HG03439 (cell line): Measurements from ENCODE around the gene DLG1.
"Not testable (repeated sequence)": the region's sequence is repeated elsewhere in the genome, so short reads cannot be mapped to it uniquely, and the experiment has no call there.

ENCODE experiments used
- ATAC-seq: cut with Tn5 transposase; IDR thresholded peaks from one replicate; pipeline ENCODE4 v1.9.1; 2021; ENCODE audit warnings: mild to moderate bottlenecking, moderate library complexity; ENCODE audit not compliant: unreplicated experiment

DLG1 gene

DNA sequence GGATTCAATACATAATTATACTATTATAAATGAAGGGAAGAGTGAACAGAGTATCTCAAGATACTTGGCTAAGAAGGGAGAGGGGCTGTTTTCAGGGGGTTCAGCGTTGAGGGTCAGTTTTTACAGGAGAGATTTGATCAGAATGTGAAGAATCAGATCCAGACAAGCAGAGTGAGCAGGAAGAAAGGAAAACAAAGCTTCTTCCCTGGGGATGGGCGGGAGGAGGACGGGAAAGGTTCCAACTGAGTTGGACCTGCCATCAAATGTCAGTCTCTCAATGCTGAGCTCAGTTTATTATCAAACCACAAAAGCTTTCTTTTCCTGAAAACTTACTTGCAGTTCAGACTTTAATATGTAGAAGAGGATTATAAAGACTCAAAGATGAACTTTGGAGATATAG lies 262.8 kb downstream of the DLG1 start:
- no peak for ATAC-seq

- not testable (repeated sequence) for ATAC-seq
These were observed 263.6 kb downstream of the DLG1 start for GRCh38 chr3:197034778-197035177.

- ATAC-seq: not testable (repeated sequence)
These were observed 264.6 kb downstream of the DLG1 start for GRCh38 chr3:197033764-197034163.

- no peak for ATAC-seq
These were observed 266.8 kb downstream of the DLG1 start for GRCh38 chr3:197031315-197032285.

- ATAC-seq: no peak
These were observed 267.8 kb downstream of the DLG1 start for GRCh38 chr3:197030379-197031314.

DNA sequence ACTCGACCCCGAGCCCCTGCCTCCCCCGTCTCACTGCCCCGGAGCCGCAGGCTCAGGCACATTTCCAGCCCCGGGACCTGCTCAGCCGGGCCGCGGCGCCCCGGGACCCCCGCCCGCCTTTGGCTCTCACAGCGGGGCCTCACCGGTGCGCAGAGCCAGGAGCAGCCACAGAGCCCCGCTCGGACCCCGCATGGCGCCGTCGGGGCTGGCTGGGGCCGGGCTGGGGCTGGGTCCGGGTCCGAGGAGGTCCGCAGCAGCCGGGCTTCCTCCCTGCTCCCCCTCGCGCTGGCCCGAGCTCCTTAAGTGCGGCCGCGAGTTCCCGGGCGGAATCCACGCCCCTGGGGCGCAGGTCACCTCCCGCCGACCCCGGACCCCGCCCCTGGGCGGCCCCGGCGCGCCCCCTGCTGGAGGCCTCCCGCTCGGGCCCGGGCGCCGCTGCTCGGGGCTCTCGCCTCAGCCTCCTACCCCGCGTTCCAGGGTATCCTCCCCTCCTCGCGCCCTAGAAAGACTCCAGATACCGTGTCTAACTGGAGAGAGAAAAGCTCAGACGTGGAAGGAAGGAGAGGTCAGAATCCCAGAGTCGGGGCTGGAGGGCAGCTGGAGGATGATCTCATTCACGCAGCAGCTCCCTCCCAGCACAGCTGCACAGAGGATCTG lies 268.8 kb downstream of the DLG1 start, which contains the start of gene MELTF:
MELTF (minus strand) TSS at position 307 of the 657 bp plus-strand sequence; CDS start at position 192, 115 bp downstream.
- peak; percentile 85 for ATAC-seq

GRCh38 chr3:197028728-197029510 lies 269.5 kb downstream of the DLG1 start:
- peak; percentile 18 for ATAC-seq

DNA sequence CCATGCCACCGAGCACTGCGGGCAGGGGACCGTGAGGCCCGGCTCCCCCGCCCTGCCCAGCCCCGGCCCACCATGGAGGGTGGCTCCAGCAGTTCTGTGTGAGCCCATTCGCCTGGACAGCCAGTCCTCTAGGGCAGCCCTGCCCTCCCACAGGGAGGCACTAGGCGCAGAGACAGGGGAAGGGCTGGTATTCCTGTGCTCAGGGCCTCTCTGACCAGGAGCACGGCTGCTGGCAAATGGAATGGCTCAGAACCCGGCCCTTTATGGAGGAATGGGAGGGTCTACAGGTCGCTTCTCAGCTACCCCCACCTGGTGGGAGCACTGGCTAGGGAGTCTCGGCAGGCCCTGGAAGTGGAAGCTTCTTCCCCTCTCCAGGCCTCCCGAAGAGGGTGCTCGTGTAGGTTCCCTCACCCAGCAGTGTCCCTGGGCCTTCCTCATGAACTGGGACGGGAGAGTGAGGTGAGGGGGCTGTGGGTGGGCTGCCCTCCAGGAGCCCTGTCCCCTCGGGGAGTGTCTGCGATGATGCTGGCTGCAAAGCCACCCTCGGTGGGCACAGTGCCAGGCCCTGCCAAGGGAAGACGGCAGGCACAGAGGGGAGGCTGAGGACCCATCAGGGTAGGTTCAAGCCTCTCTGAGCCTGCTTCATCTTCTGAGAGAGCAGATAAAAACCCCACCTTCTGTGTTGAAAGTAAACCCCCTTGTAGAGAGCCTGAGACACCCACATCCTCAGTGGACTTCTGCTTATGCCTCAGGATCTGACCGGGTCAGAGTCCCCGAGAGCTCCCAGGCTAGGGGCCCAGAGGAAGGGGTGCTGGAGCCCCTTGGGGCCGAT lies 270.3 kb downstream of the DLG1 start:
- ATAC-seq: no peak

DNA sequence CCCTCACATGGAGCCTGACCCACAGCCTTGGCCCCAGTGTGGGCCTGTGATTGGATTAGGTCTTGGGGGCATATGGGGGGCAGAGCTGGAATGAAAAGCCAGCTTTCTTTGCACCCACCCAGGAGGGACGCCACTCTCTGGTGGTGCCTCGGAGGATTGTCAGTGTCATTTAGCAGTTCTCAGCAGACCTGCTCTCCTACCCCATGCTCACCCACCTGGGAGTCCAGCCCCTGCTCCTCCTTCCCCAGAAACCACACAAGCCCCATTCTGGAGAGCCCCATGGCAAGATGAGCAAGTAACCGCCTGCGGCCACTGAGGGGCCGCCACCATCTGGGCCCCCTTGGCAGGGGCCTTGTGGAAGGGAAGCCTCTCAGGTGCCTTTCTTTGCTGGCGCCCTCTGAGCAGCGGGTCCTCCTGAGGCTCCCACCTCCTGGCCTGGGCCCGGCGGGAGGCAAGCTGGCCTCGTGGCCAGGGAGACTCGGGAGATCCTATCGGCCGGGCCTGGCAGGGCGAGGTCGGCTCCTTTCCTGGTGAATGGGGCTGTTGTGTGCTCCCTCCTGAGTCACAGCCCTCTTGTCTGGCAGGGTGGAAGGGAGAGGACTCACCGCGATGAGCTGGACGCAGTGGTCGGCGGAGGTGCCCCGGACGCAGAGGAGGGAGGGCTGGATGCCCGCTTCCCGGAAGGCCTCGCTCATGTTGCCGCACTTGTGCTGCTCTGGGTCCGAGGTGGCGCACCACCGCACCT lies 271.1 kb downstream of the DLG1 start:
- ATAC-seq: no peak

- no peak for ATAC-seq
These were observed 271.9 kb downstream of the DLG1 start for GRCh38 chr3:197026481-197026866.

- no peak for ATAC-seq
These were observed 272.5 kb downstream of the DLG1 start for GRCh38 chr3:197025736-197026480.

DNA sequence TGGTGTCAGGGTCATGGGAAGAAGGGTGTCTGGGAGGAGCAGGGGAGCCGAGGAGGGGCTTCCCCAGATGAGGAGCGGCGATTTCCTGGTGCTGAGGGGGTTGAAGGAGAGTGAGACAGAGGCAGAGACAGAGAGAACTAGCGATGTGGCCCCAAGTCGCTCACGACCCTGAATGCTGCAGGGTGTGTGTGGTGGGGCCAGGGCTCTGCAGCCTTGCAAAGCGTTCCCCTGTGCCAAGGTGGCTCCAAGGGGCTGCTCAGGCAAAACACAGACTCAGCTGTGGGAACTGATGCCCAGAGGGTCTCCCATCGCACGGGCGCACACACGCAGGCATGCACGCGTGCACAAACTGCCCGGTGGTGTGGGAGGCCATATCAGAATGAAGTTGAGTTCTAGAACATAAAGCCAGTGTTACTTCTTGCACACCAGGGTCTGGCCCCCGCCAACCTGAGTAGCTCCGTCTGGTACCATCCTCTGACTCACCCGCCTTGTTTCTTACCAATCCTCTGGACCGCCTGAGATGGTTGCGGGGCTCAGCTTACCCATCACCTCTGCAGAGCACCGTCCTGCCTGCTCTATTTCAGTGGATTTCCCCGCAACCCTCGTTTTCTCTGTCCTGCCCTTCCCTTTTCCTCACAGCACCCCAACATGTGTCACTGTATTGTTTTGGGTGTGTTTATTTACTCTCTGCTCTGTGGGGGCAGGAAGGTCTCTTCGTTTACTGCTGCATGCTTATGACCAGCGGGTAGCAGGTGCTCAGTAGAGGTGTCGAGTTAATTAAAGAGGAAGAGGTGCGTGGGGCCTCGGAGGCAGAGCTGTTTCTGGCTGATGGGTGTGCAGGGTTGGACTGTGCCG lies 273.3 kb downstream of the DLG1 start:
- ATAC-seq: no peak

DNA sequence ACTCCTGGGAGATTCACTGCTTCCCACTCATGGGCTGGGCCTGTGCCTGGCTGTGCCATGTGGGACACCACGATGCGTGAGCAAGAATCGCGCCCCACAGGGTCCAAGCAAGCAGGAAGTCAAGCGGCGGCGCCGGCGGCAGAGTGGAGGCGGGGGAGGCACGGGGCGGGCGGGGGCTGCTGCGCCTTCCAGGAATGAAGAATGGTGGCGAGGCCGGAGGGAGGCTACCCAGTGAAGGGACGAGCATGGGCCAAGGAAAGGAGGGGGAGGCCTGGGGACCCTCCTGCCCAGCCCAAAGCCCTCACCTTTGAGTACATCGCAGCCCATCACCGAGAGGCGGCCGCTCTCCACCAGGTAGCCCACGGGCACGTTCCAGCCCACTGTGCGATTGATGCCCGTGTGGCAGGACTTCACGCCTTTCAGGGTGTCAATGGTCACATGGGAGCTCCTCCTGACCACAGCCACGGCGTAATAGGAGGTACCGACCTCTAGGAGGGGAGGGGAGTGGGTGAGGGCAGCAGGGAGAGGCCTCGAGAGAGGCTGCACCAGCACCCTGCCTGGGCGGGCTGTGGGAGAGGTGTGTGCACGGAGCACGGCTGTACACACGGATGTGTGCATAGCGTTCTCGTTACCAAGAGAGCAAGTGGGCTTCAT lies 274.3 kb downstream of the DLG1 start:
- ATAC-seq: no peak

GRCh38 chr3:197023241-197023997 lies 275.0 kb downstream of the DLG1 start:
- ATAC-seq: no peak

DNA sequence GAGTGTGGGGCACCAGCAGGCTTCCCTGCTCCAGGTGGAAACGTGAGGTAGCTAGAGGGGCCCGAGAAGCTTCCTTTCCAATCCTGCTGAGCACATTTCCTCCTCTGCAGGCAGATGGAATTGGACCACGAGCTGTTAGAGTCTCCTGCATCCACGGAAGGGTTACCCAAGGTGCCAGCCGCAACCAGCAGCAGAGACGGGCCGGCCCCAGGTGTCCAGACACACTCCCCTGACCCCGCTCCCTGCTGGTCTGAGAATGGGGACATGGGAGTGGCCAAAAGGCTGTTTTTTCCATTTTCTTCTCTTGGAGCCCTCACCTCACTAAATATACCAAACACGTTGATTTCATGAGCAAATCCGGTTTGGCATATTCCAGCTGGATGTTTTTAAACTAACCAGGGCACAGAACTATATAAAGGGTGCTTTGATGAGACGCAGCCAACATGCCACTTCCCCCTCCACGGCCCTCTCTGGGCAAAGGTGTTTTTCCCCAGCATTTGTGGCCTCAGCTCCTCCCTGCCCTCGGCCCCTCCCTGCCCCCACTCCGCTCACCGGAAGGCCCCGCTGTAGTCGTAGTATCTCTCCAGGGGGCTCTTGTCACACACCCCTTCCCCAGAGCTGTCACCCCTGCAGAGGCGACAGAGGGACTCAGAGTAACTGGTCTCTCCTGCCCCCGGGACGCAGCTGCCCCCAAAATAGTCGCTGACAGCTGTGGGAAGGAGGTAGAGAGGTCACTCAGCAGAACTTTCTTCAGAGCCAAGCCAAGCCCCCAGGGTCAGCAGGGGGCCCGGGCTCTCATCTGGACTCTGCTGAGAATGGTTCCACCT lies 275.8 kb downstream of the DLG1 start:
- ATAC-seq: no peak
